Measurements from ENCODE around the gene MED9.

The MED9 gene

DNA sequence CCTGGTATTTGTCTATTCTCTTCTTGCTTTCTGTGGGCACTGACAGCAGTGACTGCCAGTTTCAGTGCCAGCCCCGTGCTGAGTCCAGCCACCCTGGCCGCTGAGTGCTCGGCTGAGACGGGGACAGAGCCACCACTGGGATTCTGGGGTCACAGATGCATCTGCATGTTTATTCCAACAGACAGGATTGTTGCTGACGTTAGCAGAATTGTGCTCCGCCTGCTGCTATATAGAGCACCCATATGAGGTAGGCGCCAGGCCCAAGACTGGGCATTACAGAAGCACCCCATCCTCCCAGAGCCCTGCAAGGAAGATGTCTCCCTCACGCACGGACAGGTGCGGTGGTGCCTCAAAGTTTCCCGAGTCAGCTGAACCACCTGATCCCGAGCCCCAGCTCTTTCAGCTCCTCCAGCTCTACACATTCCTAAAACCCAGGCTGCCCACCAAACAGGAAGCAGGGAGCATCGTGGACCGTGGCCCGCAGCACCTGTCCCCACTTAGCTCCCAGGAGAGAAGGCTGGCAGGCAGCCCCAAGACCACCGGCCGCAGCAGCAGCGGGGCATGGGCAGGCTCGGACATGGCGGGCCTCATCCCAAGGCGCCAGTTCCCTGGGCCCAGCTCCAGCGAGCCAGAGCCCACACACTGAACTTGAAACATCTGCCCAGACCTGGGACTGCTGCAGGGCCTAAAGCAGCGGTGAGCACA, 64.3 kb downstream of the MED9 start:
- no peak for DNase-seq

DNA sequence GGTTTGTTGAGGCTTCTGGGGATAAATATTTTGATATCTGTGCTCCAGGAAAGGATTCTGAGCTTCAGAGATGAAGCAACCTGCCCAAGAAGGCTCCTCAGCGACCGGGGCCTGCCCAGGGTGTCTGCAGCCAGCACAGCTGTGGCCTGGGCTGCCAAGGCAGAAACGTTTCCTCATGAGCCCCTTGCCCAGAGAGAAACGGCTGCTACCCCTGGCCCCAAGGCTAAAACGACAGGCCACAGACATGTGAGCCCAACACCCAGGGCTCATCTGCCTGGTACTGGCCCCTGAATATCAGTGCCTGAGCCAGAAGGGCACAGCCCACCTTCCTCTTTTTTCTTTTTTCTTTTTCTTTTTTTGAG, 64.8 kb downstream of the MED9 start:
- DNase-seq: no peak
